ENCODE data around the gene TMEM63A. TPM values are rescaled to one million over a fixed set of nuclear protein-coding genes. Genes with fewer than 3 reads are reported as not detected.

The TMEM63A gene
- total RNA-seq, 1 experiment from 2014 or later, result 91.7 TPM

GRCh38 chr1:225885336-225885735 lies 3.2 kb upstream of the TMEM63A start:
- CTCF ChIA-PET, result interaction anchor here (1.6 kb wide), 1 partner anchor 11 kb away, joined by 5 read pairs; no protein-coding TSS in a partner anchor
- Mint-ChIP-seq H3K4me1 (peaks cover 49% of the 10 kb centered on the region), H3K36me3 (0 out of 2 replicates have a peak, but pooled peaks cover 4% of the 10 kb centered on the region), H3K27me3 (ENCODE audit: low read depth) (no peaks in the 10 kb centered on the region; the same call in 1 of the 2 replicates), H3K4me3 (no peak overlapping the region), H3K9me3 (no peaks in the 10 kb centered on the region), H3K27ac (no peak overlapping the region)
- TF ChIP-seq NFATC4 (CRISPR knock-in tag; IDR thresholded peaks at IDR 0.05) (no peak), FOXK1 (CRISPR knock-in tag; IDR thresholded peaks at IDR 0.05) (no peak), ZNF232 (CRISPR knock-in tag; IDR thresholded peaks at IDR 0.05) (no peak), ZNF416 (CRISPR knock-in tag; IDR thresholded peaks at IDR 0.05) (no peak), NFYB (CRISPR knock-in tag; conservative IDR thresholded peaks at IDR 0.05; ENCODE audit: low read depth) (no peak), PRRX2 (CRISPR knock-in tag; IDR thresholded peaks at IDR 0.05) (no peak), ZNF121 (CRISPR knock-in tag; IDR thresholded peaks at IDR 0.05) (no peak), MXD4 (CRISPR knock-in tag; IDR thresholded peaks at IDR 0.05; ENCODE audit: borderline replicate concordance) (no peak), ATF6 (CRISPR knock-in tag; IDR thresholded peaks at IDR 0.05) (no peak), GABPB1 (CRISPR knock-in tag; IDR thresholded peaks at IDR 0.05) (no peak), ZBTB43 (CRISPR knock-in tag; IDR thresholded peaks at IDR 0.05) (no peak), ZNF219 (CRISPR knock-in tag; IDR thresholded peaks at IDR 0.05; ENCODE audit: borderline replicate concordance) (no peak), HMGA2 (CRISPR knock-in tag; IDR thresholded peaks at IDR 0.05) (no peak), ZNF512 (CRISPR knock-in tag; IDR thresholded peaks at IDR 0.05; ENCODE audit: borderline replicate concordance) (no peak), MLX (CRISPR knock-in tag; IDR thresholded peaks at IDR 0.05) (no peak)
- TF ChIP-seq, protein P1, sequence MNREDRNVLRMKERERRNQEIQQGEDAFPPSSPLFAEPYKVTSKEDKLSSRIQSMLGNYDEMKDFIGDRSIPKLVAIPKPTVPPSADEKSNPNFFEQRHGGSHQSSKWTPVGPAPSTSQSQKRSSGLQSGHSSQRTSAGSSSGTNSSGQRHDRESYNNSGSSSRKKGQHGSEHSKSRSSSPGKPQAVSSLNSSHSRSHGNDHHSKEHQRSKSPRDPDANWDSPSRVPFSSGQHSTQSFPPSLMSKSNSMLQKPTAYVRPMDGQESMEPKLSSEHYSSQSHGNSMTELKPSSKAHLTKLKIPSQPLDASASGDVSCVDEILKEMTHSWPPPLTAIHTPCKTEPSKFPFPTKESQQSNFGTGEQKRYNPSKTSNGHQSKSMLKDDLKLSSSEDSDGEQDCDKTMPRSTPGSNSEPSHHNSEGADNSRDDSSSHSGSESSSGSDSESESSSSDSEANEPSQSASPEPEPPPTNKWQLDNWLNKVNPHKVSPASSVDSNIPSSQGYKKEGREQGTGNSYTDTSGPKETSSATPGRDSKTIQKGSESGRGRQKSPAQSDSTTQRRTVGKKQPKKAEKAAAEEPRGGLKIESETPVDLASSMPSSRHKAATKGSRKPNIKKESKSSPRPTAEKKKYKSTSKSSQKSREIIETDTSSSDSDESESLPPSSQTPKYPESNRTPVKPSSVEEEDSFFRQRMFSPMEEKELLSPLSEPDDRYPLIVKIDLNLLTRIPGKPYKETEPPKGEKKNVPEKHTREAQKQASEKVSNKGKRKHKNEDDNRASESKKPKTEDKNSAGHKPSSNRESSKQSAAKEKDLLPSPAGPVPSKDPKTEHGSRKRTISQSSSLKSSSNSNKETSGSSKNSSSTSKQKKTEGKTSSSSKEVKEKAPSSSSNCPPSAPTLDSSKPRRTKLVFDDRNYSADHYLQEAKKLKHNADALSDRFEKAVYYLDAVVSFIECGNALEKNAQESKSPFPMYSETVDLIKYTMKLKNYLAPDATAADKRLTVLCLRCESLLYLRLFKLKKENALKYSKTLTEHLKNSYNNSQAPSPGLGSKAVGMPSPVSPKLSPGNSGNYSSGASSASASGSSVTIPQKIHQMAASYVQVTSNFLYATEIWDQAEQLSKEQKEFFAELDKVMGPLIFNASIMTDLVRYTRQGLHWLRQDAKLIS (CRISPR knock-in tag; IDR thresholded peaks at IDR 0.05; ENCODE audit: borderline replicate concordance), result no peak
- TF ChIP-seq, protein P2, sequence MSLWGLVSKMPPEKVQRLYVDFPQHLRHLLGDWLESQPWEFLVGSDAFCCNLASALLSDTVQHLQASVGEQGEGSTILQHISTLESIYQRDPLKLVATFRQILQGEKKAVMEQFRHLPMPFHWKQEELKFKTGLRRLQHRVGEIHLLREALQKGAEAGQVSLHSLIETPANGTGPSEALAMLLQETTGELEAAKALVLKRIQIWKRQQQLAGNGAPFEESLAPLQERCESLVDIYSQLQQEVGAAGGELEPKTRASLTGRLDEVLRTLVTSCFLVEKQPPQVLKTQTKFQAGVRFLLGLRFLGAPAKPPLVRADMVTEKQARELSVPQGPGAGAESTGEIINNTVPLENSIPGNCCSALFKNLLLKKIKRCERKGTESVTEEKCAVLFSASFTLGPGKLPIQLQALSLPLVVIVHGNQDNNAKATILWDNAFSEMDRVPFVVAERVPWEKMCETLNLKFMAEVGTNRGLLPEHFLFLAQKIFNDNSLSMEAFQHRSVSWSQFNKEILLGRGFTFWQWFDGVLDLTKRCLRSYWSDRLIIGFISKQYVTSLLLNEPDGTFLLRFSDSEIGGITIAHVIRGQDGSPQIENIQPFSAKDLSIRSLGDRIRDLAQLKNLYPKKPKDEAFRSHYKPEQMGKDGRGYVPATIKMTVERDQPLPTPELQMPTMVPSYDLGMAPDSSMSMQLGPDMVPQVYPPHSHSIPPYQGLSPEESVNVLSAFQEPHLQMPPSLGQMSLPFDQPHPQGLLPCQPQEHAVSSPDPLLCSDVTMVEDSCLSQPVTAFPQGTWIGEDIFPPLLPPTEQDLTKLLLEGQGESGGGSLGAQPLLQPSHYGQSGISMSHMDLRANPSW (CRISPR knock-in tag; conservative IDR thresholded peaks at IDR 0.05; ENCODE audit: low read depth), result no peak
- TF ChIP-seq, protein P3, sequence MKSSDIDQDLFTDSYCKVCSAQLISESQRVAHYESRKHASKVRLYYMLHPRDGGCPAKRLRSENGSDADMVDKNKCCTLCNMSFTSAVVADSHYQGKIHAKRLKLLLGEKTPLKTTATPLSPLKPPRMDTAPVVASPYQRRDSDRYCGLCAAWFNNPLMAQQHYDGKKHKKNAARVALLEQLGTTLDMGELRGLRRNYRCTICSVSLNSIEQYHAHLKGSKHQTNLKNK (CRISPR knock-in tag; IDR thresholded peaks at IDR 0.05), result no peak
- no peak for DNase-seq (ENCODE audit: low spot score)
- POLR2A ChIA-PET, result no interaction called here
- no peak for ATAC-seq
